DND-41 (cell line): ENCODE data around the gene EFCAB11.

Experiments used
- CTCF ChIP-seq: IDR thresholded peaks from 2 replicates; pipeline ENCODE4 v1.5.1; 2012; ENCODE audit warnings: borderline replicate concordance, low read length, moderate library complexity, mild to moderate bottlenecking; ENCODE audit not compliant: poor library complexity, severe bottlenecking; ENCODE audit errors: extremely low read depth
- EZH2 ChIP-seq: IDR thresholded peaks from 3 replicates; pipeline ENCODE4 v1.6.1; 2012; ENCODE audit warnings: borderline replicate concordance, low read depth, mild to moderate bottlenecking, moderate library complexity, low read length, inconsistent platforms; ENCODE audit not compliant: severe bottlenecking

- no peak for TF ChIP-seq CTCF
- no peak for TF ChIP-seq EZH2
Measured at GRCh38 chr14:89813617-89814031, 140.9 kb downstream of the EFCAB11 start.
